Natural killer cell treated with Interleukin-12 subunit alpha and Interleukin-12 subunit beta and Interleukin-15 and Interleukin-18, amount 100 ng/mL, for 72 hours (primary cell): ENCODE measurements around the gene GLB1L2. TPM values are rescaled to one million over a fixed set of nuclear protein-coding genes. Genes with fewer than 3 reads are reported as not detected.
A peak's percentile ranks its signal among the peaks of the same experiment; 100 is the strongest.

Experiments
- ATAC-seq, 2 donors: fragments of 150-1000 bp; cut with Tn5 transposase in 1 of 2; sonication (Bioruptor Pico), chemical (Tn5 transposase) in 1 of 2; 2 replicates each; pipeline ENCODE4 v1.10.0; 2021
- DNase-seq: peaks from one replicate; pipeline ENCODE4 v3.0.0; 2022; ENCODE audit warnings: low spot score
- H3K27ac Mint-ChIP-seq, 2 donors: 1 replicate in 1 of 2; 2 replicates in 1 of 2; pipeline ENCODE4 v1.8.0; 2022; ENCODE audit warnings: mixed read lengths in 2 of 2, mild to moderate bottlenecking in 1 of 2, moderate library complexity in 1 of 2
- H3K27me3 Mint-ChIP-seq, 2 donors: 1 replicate in 1 of 2; 2 replicates in 1 of 2; pipeline ENCODE4 v1.8.0; 2022; ENCODE audit warnings: mixed read lengths in 2 of 2
- H3K36me3 Mint-ChIP-seq: one replicate; pipeline ENCODE4 v1.8.0; 2022; ENCODE audit warnings: mixed read lengths
- H3K4me1 Mint-ChIP-seq, 2 donors: 1 replicate in 1 of 2; 2 replicates in 1 of 2; pipeline ENCODE4 v1.8.0; 2022; ENCODE audit warnings: low read depth in 2 of 2, mixed read lengths in 2 of 2, mild to moderate bottlenecking in 1 of 2
- H3K4me3 Mint-ChIP-seq: one replicate; pipeline ENCODE4 v1.8.0; 2022; ENCODE audit warnings: mixed read lengths
- H3K9me3 Mint-ChIP-seq: 2 replicates; pipeline ENCODE4 v1.8.0; 2022; ENCODE audit warnings: mixed read lengths
- total RNA-seq, 2 donors: library from RNA; stranded (reverse); gene quantifications; one replicate each; pipeline ENCODE4 v1.2.3, GENCODE V29; 2022

The GLB1L2 gene
- total RNA-seq, 2 donors from 2014 or later, result 1.7 to 15.0 TPM

DNA sequence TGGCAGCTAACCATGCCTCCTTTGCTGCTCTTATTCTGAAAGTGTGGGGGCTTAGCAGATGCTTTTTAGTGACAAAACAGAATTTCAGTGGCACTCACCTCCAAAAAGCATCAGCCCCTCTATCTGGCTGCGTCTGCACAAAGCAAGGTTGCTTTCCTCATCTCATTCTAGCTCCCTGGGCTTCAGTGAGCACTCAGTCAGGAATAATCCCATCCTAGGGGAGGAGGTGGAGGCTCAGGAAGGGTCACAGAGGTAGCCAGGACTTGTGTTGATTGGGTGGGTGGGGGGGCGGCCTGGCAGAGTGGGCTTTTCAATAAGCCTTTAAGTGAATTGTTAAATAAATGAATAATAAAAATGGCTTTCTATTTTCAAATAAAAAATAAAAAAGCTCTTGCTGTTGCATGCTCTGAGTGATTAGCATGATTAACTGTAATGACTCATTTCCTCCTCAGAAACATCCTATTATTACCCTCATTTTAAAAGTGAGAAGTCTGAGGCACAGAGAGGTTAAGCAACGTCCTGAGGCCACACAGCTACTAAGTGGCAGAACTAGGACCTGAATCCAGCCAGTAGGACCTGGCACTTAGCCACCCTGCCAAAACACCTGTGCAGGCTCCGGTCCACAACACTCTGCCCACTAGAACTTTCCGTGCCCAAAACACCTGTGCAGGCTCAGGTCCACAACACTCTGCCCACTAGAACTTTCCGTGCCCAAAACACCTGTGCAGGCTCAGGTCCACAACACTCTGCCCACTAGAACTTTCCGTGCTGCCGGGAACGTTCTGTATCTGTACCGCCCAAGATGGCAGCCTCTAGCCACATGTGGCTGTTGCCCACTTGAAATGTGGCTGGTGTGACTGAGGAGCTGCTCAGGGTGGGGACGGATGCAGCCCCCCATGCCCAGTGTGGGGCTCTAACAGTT is 74.7 kb downstream of the GLB1L2 start:
- Mint-ChIP-seq H3K9me3 (no peaks in the 10 kb centered on the region), H3K27me3 (peaks cover 0 to 8% of the 10 kb centered on the region in 2 donors), H3K4me3 (no peak overlapping the region), H3K27ac (peak overlapping the region; percentile 47 to 54), H3K4me1 (peaks cover 44 to 48% of the 10 kb centered on the region in 2 donors), H3K36me3 (no peaks in the 10 kb centered on the region)
- ATAC-seq (peak; percentile 61 to 66), DNase-seq (no peak)

DNA sequence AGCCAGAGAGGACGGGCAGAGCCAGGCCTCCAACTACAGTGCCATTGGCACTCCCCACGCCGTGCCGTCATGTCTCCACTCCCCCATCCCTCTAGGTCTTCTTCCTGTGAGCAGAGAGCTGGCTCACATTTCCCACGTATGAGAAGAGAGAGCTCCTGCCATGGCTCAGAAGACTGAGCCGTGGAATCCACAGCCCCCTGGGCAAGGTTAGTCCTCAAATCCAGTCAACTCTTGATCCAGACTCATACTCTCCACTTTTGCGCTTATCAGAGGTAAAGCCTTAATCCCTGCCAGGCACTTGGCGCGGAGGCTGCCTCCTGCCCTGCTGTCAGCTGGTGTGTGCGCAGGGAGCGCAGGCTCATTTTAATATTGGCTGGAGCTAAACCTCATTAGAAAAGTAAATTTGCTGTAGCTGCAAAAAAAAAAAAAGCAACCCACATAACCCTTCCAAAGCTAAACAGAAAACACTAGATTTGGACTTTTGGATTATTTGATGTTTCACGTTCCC is 75.6 kb downstream of the GLB1L2 start:
- H3K4me3 Mint-ChIP-seq, result peak overlapping the region; percentile 49
- H3K27me3 Mint-ChIP-seq, result peaks cover 0 to 8% of the 10 kb centered on the region in 2 donors
- ATAC-seq (no peak), DNase-seq (no peak)
- H3K36me3 Mint-ChIP-seq, result no peaks in the 10 kb centered on the region
- H3K9me3 Mint-ChIP-seq, result no peaks in the 10 kb centered on the region
- peaks cover 41 to 43% of the 10 kb centered on the region in 2 donors for H3K4me1 Mint-ChIP-seq
- peak overlapping the region; percentile 47 to 54 for H3K27ac Mint-ChIP-seq

- DNase-seq (no peak), ATAC-seq (no peak)
- Mint-ChIP-seq H3K4me3 (no peak overlapping the region), H3K4me1 (peaks cover 38 to 40% of the 10 kb centered on the region in 2 donors), H3K36me3 (no peaks in the 10 kb centered on the region), H3K9me3 (no peaks in the 10 kb centered on the region), H3K27me3 (peaks cover 0 to 8% of the 10 kb centered on the region in 2 donors), H3K27ac (peak overlapping the region; percentile 47 to 54)
Observed at GRCh38 chr11:134407923-134408322, 76.1 kb downstream of the GLB1L2 start.

DNA sequence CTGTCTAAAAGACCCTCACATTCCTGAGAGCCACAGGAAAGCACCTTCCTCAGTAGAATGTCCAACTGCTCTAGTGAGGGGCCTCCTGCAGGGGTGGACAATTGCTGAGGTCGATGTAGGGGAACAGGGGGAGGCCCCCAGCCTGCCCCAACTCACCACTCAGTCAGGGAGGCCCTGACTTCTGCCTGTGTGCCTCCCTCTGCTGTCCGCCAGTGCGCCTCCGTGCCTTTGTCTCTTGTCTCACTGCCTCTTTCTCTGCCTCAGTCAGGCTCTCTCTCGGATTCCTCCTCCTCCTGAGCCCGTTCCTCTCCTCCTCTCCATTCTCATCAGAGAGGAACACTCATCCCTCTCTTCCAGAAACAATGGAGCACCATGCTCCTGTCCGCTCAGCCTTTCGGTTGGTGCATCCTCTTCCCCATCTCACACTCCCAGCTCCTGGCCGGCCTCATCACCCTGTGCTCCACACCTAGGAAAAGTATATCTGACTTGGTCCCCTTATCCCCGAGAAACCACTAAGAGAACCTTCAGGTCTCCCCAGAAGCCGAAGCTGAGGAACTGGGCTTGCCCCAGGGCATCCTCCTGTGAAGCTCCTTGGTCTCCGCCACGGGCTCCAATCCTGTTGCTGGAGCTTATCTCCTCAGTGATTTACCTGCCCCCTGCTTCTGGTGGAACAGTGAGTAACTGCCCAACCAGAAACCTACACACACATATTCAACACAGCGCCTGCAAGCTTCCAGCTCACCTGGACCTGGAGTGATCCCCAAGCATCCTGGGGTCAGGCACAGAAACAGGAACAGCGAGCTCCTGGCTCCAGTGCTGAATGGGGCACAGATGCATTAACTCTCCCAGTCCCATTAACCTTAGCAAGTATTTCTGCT is 78.0 kb downstream of the GLB1L2 start:
- peak overlapping the region; percentile 81 for H3K4me3 Mint-ChIP-seq
- H3K27me3 Mint-ChIP-seq, result peaks cover 0 to 12% of the 10 kb centered on the region in 2 donors
- DNase-seq (no peak), ATAC-seq (no peak)
- H3K27ac Mint-ChIP-seq, result no peak overlapping the region
- peaks cover 39 to 44% of the 10 kb centered on the region in 2 donors for H3K4me1 Mint-ChIP-seq
- no peaks in the 10 kb centered on the region for H3K36me3 Mint-ChIP-seq
- no peaks in the 10 kb centered on the region for H3K9me3 Mint-ChIP-seq

DNA sequence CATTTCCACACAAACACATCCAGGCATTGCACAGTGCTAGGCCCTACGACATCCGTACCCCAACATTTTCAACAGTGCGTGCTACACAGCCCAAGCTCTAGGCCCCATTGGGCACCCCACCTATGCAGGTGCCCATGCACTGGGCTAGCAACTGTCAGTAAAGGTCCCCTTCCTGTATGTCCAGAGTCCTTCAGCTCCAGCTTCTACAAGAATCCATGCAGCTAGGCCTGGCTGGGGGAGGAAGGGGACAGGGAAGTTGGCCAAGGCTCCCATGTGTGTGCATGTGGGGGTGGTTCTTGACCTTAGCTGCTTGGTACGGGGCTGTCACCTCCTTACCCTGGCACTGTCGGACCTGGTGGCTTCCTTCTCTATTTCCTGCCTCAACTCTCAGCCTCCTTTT is 79.0 kb downstream of the GLB1L2 start:
- Mint-ChIP-seq H3K27me3 (peaks cover 0 to 12% of the 10 kb centered on the region in 2 donors), H3K36me3 (no peaks in the 10 kb centered on the region), H3K9me3 (no peaks in the 10 kb centered on the region), H3K4me3 (peak overlapping the region; percentile 81), H3K4me1 (peaks cover 35 to 44% of the 10 kb centered on the region in 2 donors), H3K27ac (peak overlapping the region in 1 of 2 donors; percentile 14)
- DNase-seq (no peak), ATAC-seq (no peak)

DNA sequence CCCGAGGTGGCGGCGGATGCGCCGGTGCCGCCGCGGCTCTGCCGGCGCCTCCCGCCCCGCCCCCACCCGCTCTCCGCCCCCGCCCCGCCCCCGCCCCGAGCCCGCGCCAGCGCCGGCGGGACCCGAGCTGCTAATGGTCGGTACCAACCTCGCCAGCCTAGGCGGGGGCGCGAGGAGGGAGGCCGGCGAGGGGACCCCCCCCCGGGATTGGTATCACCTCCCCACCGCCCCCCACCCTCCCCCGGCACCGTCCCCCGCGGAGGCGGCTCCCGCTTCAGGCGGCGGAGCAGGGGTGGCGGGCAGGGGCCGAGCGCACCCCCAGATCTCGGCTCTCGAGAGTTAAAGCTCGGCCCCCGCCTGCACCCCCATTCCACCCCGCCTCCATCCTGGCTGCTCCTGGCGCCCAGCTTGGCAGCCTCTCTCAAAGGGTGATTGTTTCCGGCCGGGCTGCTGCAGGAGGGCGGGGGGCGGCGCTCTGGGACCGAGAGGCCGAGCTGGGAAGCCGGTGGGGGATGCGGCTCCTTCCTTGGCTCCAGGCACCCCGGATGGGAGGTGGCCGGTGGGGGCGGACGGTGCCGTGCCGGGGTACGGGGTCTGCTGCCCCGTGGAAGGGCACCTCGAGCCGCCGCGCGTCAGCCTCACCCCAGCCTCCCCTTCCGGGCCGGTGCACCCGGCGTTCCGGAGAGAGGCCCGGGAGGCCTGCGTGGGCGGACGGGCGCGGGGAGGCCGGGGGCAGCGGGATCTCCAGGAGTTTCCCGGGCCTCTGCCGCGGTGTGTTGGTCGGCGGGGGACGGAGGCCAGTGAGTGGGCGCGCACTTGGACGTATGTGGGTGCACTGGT is 80.6 kb downstream of the GLB1L2 start, which contains the start of gene B3GAT1:
B3GAT1 (minus strand) TSS at position 40 of the 840 bp plus-strand sequence. CDS start 24,583 bp downstream, outside the sequence.
- Mint-ChIP-seq H3K27me3 (peaks cover 4 to 17% of the 10 kb centered on the region in 2 donors), H3K9me3 (no peaks in the 10 kb centered on the region), H3K4me3 (peak within 1 kb of the TSS; percentile 81), H3K4me1 (peaks cover 23 to 37% of the 10 kb centered on the region in 2 donors), H3K36me3 (no peaks in the 10 kb centered on the region), H3K27ac (peak within 1 kb of the TSS in 1 of 2 donors; percentile 14)
- peak; percentile 76 for DNase-seq
- peak; percentile 69 to 77 for ATAC-seq

- Mint-ChIP-seq H3K4me1 (peaks cover 20 to 32% of the 10 kb centered on the region in 2 donors), H3K9me3 (no peaks in the 10 kb centered on the region), H3K27ac (peak overlapping the region; percentile 13 to 20), H3K4me3 (peak overlapping the region; percentile 68), H3K27me3 (peaks cover 4 to 17% of the 10 kb centered on the region in 2 donors), H3K36me3 (no peaks in the 10 kb centered on the region)
- no peak for DNase-seq
- ATAC-seq, result no peak
Observed at GRCh38 chr11:134413043-134413825, 81.4 kb downstream of the GLB1L2 start.

- no peaks in the 10 kb centered on the region for H3K36me3 Mint-ChIP-seq
- H3K27me3 Mint-ChIP-seq, result peaks cover 4 to 17% of the 10 kb centered on the region in 2 donors
- no peak for ATAC-seq
- no peaks in the 10 kb centered on the region for H3K9me3 Mint-ChIP-seq
- DNase-seq, result no peak
- peak overlapping the region; percentile 68 for H3K4me3 Mint-ChIP-seq
- H3K4me1 Mint-ChIP-seq, result peaks cover 22 to 32% of the 10 kb centered on the region in 2 donors
- H3K27ac Mint-ChIP-seq, result peak overlapping the region; percentile 13 to 20
Observed at GRCh38 chr11:134413826-134414731, 82.3 kb downstream of the GLB1L2 start.

GRCh38 chr11:134414766-134415765 is 83.3 kb downstream of the GLB1L2 start:
- peaks cover 4 to 12% of the 10 kb centered on the region in 2 donors for H3K27me3 Mint-ChIP-seq

DNA sequence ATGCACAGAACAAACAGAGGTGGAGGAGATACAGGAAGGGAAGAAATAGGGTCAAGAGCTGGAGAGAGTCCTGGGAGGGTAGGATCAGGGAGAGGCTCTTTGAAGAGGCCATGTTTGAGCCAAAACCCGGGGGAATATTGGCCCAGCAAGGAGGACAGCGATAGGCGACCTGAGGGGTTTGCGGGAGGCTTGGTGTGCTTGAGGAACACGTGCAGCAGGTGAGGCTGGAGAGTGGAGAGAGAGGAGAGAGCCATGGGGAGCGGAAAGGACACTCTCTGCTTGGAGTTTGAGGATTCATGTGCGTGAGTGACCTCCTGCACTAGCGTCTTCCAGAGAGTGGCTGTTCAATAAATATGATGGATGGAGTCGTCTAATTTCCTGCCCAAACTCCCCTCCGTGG is 84.9 kb downstream of the GLB1L2 start:
- DNase-seq (no peak), ATAC-seq (no peak)
- H3K36me3 Mint-ChIP-seq, result no peaks in the 10 kb centered on the region
- peaks cover 7 to 13% of the 10 kb centered on the region in 2 donors for H3K4me1 Mint-ChIP-seq
- peaks cover 4 to 9% of the 10 kb centered on the region in 2 donors for H3K27me3 Mint-ChIP-seq
- no peak overlapping the region for H3K27ac Mint-ChIP-seq
- no peak overlapping the region for H3K4me3 Mint-ChIP-seq
- no peaks in the 10 kb centered on the region for H3K9me3 Mint-ChIP-seq

More at GRCh38 chr11:134414766-134415765, 83.3 kb downstream of the GLB1L2 start:
- DNase-seq (no peak), ATAC-seq (no peak)
- Mint-ChIP-seq H3K4me3 (no peak overlapping the region), H3K36me3 (no peaks in the 10 kb centered on the region), H3K9me3 (no peaks in the 10 kb centered on the region), H3K4me1 (peaks cover 16 to 25% of the 10 kb centered on the region in 2 donors), H3K27ac (no peak overlapping the region)
